ENCODE results near the gene NACC2.

DNA sequence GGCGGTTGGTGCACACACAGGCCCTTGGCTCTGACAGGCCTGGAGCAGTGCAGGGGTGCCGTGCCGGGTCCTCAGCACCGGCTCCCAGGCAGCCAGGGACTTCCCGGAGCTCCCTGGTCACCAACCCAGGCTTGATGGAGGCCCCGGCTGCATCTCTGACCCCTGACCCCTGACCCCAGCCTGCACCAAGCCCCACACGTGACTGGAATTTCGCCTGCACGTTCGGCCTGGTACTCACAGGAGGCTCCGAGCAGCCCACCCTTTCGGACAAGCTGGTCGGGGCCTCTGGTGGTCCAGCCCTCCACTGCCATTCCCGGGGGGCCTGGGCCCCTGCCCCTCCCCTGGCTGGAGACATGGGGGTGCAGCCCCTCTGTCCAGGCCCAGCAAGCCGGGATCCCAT is 108.5 kb downstream of the NACC2 start:
- TF ChIP-seq, protein P1, sequence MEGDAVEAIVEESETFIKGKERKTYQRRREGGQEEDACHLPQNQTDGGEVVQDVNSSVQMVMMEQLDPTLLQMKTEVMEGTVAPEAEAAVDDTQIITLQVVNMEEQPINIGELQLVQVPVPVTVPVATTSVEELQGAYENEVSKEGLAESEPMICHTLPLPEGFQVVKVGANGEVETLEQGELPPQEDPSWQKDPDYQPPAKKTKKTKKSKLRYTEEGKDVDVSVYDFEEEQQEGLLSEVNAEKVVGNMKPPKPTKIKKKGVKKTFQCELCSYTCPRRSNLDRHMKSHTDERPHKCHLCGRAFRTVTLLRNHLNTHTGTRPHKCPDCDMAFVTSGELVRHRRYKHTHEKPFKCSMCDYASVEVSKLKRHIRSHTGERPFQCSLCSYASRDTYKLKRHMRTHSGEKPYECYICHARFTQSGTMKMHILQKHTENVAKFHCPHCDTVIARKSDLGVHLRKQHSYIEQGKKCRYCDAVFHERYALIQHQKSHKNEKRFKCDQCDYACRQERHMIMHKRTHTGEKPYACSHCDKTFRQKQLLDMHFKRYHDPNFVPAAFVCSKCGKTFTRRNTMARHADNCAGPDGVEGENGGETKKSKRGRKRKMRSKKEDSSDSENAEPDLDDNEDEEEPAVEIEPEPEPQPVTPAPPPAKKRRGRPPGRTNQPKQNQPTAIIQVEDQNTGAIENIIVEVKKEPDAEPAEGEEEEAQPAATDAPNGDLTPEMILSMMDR (conservative IDR thresholded peaks at IDR 0.05 in 1 of 2, IDR thresholded peaks at IDR 0.05 in 1 of 2; ENCODE audit: low read depth in 1 of 2, low read length in 2 of 2): no peak
- TF ChIP-seq EZH2 (IDR thresholded peaks at IDR 0.05; ENCODE audit: low read length, missing control alignments): no peak

Measured in fibroblast of lung (primary cell).